NCI-H2081 treated with DMSO at 0.1 percent for 48 hours (cell line): ENCODE data around the gene AFDN.

Experiments used
- DNase-seq: peaks from one replicate; lab custom pipeline; 2025; lab: John Stamatoyannopoulos, UW

Gene AFDN

DNA sequence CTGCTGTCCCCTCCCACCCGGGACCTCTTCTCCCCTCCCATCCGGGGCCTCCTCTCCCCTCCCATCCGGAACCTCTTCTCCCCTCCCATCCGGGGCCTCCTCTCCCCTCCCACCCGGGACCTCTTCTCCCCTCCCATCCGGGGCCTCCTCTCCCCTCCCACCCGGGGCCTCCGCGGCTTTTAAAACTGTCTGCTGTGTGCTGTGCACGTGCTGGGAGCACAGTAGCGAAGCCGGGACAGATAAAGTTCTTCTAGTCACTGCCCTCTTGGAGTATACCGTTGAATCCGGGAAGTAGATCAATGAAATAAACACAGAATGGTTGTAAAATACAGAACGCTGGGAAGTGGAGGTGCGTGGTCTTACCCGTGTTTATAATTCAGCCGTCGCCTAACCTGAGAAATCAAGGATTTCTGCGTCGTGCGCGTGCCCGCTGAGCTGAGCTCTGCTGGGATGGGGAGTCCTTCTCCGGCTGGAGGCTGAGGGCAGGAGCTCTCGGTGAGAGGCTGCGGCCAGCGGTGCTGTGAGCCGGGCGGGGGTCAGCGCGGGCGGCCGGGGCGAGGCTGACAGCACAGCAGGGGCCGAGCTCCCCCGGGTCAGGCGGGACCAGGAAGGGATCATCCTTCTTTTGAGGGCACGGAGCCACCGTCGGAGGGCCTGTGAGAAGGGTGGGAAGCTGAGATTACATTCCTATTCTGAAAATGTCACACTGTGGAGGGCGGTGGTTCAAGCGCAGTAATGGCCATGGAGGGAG, 151.2 kb downstream of the AFDN start:
- no peak for DNase-seq

DNA sequence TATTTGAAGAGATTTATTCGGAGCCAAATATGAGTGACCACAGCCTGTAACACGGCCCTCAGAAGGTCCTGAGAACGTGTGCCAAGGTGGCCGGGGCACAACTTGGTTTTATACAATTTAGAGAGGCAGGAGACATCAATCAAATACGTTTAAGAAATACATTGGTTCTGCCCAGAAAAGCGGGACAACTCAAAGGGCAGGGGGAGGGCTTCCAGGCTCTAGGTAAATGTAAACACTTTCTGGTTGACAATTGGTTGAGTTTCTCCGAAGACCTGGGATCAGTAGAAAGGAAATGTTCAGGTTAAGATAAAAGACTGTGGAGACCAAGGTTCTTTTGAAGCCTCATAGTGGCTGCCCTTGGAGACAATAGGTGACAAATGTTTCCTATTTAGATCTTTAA, 151.9 kb downstream of the AFDN start:
- no peak for DNase-seq

DNA sequence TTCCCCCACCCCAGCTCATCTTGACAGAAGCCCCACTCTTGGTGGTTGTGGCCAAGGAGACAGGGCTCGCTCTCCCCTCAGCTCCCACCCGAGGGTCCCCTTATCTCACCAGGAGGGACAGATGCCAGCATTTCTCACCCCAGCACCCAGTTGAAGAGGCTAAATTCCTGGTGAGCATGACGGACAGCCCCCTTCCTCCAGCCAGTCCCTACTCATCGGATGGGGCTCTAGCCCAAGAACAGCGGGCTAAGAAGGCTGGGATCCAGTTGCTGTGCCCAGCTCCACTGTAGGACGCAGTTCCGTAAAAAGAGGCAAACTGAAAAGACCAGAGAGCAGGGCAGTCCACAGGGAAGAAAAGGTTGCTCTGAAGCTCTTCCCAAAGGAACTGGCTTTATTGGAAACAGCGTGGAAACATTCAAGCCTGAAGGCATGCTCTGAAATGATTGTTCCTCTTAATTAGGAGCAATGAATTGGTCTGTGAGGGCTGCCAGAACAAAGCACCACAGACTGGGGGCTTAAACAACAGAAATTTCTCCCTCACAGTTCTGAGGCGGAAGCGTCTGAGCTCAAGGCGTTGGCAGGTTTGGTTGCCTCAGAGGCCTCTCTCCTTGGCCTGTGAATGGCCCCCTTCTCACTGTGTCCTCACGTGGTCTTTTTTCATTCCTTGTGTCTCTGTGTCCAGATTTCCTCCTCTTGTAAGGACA, 152.9 kb downstream of the AFDN start:
- DNase-seq, result no peak

DNA sequence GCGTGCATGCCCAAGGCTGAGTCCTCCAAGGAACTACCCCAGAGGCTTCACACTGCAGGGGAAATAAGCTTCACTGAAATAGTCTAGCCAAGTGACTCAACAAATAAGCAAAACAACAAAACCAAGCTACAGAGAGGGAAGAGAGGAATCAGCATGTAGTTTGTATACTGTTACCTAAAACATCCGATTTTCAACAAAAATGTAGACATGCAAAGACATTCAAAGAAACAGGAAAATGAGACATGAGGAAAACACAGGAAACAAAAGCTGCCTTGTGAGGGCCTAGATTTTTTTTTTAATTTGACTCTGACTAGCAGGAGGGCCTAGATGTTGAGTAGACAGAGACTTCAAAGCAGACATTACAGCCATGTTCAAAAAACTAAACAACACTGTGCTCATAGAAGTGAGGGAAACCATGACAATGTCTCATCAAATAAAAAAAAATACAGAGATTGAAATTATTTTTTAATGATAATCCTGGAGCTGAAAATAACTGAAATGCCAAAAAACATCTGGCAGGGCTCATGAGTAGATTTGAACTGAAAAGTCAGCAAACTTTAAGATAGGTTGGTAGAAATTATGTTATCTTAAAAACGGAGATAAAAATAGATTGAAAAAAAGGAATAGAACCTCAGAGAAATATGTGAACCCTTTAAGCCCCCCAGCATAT, 154.3 kb downstream of the AFDN start:
- DNase-seq, result no peak

DNA sequence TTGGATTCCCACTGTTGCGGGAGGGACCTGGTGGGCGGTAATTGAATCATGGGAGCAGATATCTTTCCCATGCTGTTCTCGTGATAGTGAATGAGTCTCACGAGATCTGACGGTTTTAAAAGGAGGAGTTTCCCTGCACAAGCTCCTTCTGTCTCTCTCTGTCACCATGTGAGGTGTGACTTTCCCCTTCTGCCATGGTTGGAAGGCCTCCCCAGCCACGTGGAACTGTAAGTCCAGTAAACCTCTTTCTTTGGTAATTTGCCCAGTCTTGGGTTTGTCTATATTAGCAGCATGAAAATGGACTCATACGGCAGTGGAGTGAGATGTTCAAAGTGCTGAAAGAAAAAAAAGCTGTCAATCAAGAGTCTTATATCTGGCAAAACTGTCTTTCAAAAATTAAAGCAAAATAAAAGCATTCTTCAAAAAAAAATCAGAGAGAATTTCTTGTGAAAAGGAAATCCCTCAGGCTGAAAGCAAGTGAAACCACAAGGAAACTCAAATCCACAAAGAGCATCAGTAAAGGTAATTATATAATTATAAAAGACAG, 155.3 kb downstream of the AFDN start:
- no peak for DNase-seq

DNA sequence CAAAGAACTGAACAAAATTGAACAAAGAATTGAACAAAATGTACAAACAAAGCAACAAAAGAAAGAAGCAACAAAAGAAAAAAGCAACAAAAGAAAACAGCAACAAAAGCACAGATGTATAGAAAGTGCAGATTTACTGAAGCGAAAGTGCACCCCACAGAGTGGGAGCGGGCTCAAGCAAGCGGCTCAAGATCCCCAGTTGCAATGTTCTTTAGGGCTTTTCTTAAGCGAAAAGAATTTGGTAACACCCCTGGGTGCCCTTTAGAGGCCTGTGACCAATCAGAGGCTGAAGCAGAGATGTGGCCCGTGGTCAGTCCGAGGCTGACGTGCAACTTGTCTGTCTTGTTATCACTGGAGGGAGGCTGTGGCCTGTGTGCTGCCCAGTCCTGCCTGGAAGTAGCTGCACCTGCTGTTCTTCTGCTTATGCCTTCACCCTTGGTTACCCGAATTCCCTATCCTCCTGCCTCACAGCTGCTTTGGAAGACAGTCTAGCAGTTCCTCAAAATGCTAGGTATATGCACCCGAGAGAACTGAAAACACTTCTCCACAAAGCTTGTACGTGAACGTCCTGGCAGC, 157.5 kb downstream of the AFDN start:
- no peak for DNase-seq

DNA sequence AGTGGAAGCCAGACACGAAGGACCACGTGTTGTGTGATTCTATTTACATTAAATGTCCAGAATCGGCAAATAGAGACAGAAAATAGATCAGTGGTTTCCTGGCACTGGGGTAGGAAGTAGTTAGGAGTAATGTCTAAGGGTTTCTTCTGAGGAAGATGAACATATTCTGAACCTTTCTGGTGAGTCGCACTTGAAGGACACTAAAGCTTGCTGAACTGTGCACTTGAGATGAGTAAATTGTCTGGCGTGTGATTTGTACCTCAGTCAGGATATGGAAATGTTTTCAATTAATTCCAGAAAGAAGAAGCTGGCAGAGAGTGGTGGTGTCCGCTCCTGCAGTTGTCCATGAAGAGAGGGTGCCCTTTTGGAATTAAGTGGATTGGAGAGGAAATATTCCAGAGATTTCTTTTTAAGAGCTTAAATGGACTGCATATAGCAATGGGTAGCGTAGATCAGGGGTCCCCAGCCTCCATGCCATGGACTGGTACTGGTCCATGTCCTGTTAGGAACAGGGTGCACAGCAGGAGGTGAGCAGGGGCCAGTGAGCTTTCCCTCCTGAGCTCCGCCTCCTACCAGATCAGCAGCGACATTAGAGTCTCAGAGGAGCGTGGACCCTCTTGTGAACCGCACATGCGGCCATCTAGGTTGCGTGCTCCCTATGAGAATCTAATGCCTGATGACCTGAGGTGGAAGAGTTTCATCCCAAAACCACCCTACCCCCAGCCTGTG, 158.3 kb downstream of the AFDN start:
- no peak for DNase-seq

DNA sequence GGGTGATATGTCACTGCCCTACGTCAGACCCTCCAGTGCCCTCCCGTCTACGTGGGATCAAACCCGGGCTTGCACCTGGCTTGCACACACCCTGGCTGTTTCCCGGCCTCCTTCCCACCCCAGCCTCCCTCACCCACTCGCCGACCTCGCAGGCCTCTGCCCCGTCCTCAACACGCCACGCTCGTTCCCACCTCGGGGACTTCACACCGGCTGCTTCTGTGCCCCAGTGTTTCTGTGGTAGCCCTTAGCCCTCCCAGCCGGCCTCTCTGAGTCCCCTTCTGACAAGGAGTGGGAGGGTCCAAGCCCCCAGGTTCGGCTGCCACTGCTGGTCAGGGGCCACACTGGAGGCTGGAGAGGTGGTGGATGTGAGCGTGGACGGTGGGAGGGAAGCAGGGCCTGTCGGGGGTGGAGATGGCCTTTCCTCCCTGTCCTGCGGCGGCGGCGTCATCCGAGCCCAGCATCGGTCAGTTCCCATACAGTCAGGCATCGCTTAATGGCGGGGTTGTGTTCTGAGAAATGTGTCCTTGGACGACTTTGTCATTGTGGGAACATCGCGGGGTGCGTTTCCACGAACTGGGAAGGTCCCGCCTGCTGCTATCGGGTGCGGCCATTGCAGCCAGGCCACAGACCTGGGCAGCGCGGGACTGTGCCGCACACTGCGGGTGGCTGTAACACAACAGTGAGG, 159.3 kb downstream of the AFDN start:
- DNase-seq, result no peak

DNA sequence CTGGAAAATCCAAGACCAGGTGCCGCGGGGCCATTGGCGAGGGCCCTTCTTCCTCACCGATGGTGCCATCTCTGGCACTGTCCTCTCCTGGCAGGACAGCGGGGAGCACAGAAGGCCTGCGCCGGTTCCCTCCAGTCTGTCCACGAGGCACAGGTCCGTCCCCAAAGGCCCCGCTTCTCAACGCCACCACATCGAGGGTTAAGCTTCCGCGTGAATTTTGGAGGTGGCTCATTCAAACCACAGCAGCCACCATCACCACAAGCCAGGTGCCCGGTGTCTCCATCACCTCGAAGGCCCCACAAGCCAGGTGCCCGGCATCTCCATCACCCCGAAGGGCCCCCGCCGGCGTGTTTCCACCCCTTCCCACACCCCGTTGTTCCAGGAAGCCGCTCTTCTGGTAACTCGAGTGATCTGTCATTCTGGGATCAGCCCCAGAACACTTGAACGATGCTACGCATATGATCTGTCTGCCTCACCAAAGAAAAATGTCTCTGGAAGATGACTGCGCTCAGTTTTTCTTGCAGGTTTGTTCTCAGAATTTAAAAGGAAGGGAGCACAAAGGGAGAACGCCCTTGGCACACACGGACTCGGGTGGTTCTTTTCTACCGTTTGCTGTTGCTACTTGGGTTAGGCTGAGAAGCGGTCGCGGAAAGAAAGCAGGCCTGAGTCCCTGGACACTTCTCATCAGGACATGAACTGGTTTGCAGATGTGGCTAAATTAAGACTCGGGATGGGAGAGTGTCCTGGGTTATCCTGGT, 160.9 kb downstream of the AFDN start:
- no peak for DNase-seq

DNA sequence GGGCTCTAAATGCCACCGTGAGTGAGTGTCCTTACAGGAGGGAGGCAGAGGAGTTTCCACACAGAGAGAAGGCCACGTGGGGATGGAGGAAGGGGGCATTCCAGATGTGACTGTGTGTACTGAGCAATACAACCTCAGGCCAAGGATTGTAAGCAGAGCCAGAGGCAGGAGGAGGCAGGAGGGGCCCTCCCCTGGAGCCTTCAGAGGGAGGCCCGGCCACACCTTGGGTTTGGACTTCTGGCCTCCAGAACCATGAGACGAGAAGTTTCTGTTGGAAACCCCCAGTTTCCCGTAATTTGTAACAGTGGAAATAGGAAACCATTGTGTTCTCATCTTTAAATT, 161.4 kb downstream of the AFDN start:
- no peak for DNase-seq

DNA sequence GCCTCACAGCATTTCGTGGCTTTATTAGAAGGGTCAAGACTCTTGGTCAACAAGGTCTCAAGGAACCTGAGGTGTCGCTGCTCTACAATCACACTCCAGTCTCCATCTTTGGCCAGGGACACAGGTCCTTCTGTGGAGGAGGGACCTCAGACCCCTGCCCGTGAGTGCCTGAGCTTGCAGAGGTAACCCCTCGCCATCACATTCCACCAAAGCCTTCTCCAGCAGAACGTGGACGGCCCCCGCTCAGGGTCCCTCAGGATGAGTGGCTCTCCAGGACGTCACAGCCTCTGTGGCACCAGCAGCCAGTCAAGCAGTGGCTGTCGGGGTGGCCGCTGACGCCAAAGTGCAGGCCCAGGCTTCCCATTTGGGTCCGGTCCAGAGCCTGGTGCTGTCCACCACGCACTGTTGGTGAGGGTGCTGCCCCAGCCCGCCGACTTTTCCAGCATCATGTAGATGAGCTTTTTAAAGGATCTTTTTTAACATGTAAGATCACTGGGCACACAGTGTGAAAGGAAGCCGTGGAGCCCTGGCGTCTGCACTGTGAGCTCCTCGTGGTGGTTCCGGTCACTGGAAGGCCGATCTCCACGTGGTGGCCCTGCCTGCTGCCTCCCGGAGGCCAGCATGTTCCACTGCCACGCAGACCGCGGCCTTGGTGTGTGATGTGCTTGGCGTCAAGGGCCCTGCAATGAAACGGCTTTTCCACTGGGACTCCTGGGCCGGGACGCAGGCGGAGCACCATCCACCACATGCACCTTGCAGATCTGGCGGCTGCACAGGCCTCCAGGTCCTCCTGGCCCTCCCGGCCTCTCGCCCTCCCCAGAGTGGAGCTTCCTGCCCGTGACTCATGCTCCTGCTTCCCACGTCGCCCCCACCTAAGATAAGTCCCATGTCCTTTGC, 162.5 kb downstream of the AFDN start:
- DNase-seq, result no peak

DNA sequence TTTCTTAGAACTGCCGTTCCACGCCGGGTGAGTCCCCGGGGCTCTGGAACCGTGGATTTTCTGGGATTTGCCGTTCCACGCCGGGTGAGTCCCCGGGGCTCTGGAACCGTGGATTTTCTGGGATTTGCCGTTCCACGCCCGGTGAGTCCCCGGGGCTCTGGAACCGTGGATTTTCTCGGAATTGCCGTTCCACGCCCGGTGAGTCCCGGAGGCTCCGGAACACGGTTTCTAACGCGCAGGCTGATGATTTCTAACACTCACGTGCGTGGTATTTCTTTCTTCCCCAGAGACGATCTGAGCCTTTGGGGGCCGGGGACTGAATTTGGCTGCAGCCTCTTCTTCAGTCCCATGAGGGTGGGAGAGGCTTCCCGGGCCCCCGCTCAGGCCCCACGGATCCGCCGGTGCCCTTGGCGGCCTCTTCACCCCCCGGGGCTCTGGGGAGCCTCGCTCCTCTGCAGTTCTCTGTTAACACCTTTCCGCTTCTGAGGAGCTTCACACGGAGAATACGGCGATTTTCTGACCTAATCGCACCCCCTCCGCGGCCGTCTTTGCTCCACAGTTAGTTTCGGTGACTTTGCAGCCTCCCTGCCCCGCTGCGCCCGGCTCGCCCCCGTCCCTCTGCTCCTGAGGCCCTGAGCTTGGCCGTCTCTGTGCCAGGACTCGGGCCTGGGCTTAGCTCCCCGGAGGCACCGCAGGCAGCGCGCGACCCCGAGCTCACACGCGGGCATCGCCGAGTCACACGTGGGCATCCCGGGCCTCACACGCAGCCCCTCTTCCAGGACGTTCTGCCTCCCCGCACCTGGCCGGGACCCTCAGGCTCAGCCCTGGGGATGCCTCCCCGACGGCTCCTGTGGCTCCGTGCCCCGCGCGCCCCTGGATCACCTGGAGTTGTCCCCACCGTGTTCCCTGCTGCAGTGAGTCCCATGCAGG, 163.6 kb downstream of the AFDN start:
- DNase-seq, result no peak

DNA sequence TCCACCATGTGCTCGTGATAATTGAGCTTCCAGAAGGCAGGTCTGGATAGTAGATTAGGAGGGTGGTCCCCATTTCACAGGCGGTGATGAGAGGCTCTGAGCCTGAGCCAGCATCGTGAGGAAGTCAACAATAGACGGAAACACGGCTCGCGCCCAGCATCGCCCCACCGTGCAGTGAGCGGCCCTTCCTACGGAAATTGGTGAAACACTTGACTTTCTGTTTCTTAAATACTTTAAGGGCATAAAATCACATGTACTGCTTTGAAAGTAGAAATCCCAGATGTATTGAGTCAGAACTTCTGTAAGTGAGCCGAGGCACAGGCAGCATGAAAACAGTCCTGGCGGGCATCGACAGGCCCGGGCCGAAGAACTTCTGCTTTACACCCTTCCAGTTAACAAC, 166.5 kb downstream of the AFDN start:
- no peak for DNase-seq

DNA sequence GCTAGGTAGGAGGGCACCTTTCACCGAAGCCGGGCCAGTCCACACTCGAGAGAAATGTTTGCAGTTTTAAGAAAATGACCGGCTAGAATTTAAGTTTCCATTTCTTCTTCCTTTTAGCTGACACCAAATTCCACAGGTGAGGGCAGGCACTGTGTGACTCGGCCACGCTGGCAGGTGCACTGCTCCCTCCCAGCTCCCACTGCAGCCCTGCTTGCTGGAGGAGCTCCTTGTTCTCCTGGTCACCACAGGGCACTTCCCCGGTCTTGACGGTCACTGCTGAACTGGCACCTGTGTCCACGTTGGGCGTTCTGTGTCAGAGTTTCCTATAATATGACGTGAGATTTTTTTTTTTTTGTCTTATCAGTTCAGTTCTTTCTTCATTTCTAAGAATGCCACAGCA, 167.1 kb downstream of the AFDN start:
- no peak for DNase-seq

DNA sequence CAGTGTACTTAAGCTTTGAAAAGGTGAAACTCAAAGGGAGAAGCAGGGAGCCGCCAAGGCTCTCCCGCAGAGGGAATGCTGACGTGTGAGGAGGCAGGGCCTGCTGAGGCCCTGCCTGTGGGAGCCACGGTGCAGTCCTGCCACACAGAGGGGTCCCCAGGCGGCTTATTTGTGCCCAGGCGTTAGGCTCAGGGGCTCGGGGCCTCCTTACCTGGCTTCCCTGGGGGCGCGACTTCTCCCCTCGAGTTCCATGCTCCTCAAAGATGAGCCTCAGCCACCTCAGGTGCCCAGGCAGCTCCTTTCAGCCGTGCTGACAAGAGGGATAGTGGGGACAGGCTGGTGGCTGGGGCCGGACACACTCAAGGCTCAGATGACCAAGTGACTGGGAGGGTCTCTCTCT, 168.6 kb downstream of the AFDN start:
- DNase-seq, result no peak

DNA sequence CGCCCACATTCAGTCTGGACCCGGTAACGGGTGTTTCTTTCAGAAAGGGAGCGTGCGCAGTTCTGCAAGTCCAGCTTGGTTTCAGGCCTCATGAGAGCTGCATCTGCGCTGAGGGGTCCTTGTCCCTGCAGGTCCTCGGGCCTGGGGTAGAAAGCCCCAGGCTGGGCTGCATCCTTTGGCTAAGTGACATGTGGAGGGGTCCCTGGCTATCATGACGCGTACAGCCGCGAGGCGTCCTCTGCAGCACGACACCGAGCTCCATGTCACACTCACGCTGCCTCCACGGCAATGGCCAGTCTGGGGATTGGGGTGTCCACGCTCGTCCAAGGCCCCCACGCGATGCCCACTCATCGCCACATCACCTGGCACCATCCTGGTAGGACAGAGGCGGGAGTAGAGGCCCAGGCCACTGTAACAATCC, 169.0 kb downstream of the AFDN start:
- no peak for DNase-seq

DNA sequence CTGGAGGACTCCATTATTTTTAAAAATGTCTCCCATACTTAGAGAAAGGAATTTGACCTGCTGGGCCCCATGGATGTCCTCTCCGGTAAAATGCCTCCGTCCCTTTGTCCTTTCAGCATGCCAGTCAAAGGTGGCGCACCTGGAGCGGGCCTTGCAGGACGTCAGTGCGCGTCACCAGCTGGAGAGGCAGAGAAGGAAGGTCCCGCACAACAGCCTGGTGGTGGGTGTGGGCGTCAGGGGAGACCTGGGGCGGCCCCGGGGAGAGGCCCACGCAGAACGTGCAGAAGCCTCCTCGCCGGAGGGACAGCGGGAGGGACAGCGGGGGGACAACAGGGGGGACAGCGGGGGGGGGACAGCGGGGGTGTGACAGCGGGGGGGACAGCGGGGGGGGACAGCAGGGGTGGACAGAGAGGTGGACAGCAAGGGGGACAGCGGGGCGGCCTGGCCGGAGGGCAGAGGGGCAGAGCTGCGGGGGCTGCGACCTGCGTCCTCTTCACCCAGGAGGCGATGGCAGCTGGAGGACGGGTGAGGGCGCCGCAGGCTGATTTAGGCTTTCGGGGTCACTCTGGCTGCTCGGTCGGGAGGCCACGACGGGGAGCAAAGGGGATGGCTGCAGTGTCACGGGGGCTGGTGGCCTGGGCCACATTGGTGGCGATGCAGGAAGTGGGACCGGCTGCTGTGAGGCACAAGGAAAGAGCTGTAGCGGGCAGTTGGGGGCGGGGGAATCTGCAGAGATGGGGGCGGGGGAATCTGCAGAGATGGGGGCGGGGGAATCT, 169.9 kb downstream of the AFDN start:
- no peak for DNase-seq

DNA sequence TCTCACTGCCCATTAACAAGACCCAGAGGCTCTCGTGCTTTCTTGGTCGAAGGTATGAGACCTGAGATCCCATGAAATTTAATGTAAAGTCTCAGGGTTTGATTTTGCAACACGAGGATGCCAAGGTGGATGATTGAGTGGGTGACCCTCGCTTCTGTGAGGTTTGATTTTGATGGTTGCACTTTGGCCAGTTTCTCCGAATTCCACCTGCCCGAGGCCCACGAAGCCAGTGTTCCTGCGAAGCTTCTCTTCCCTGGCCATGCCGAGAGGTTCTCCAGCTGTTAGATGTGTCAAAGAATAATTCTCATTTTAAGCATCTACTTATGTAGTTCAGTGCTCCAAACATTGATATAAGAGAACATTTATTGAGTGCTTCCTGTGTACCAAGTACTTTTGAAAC, 170.9 kb downstream of the AFDN start, which contains the start of gene KIF25:
KIF25 (plus strand) TSS at position 30 of the 400 bp plus-strand sequence. CDS start 31,915 bp downstream, outside the sequence.
- DNase-seq, result no peak
